HepG2 (cell line): Measurements from ENCODE around the gene FBXO28. TPM values are rescaled to one million over a fixed set of nuclear protein-coding genes. Genes with fewer than 3 reads are reported as not detected.

Source experiments
- KLF11 ChIP-seq: IDR thresholded peaks from 2 replicates; pipeline ENCODE4 v1.6.1; 2016; ENCODE audit warnings: missing compliant biosample characterization
- MXD3 ChIP-seq: IDR thresholded peaks from 2 replicates; pipeline ENCODE4 v1.6.1; 2016; ENCODE audit warnings: mild to moderate bottlenecking, missing biosample characterization, missing genetic modification reagents
- TAF1 ChIP-seq: sonication (generic); formaldehyde crosslinking; IDR thresholded peaks from 2 replicates; pipeline ENCODE4 v1.4.0; 2020; ENCODE audit warnings: missing genetic modification reagents
- TIGD3 ChIP-seq: sonication (generic); formaldehyde crosslinking; IDR thresholded peaks from 2 replicates; pipeline ENCODE4 v1.5.1; 2020; ENCODE audit warnings: mild to moderate bottlenecking, missing genetic modification reagents, borderline replicate concordance
- ZBTB40 ChIP-seq, 2 experiments: fragments of 450-650 bp in 1 of 2; sonication (generic) in 1 of 2; formaldehyde crosslinking in 1 of 2; IDR thresholded peaks; 2 replicates each; pipeline versions ENCODE4 v1.6.1 to v1.8.0; 2016 to 2022; ENCODE audit warnings: antibody characterized with exemption in 1 of 2, mild to moderate bottlenecking in 1 of 2, missing genetic modification reagents in 1 of 2
- polyA plus RNA-seq, 8 experiments: library from polyadenylated mRNA; depleted of rRNA in 3 of 8; stranded (reverse) in 7 of 8; unstranded in 1 of 8; fragments of >200 nt; fragmentation: Illumina TruSeq in 4 of 8; extraction: Trizol in 4 of 8; gene quantifications; 2 replicates each; pipeline versions ENCODE4 v1.2.1 to v1.2.3, GENCODE V29; 2011 to 2016; ENCODE audit warnings: low read depth in 4 of 8, missing spikeins in 1 of 8, mixed read lengths in 1 of 8; ENCODE audit not compliant: insufficient read depth in 1 of 8
- total RNA-seq, 5 experiments: library from RNA; depleted of rRNA; stranded (reverse); fragments of >200 nt; fragmentation: Illumina TruSeq; extraction: Trizol; gene quantifications; 2 replicates each; pipeline ENCODE4 v1.2.3, GENCODE V29; 2016; ENCODE audit warnings: low read depth in 1 of 5

Gene FBXO28
- total and polyA plus RNA-seq, 2 of the 13 experiments (the other 11 are each of a cell fraction or from before 2014, with no cell fraction given): 8.5 to 29.1 TPM

- no peak for TF ChIP-seq ZBTB40 (IDR thresholded peaks at IDR 0.05)
- TF ChIP-seq ZBTB40 (CRISPR knock-in tag; IDR thresholded peaks at IDR 0.05): no peak
- TF ChIP-seq TAF1 (CRISPR knock-in tag): no peak
- no peak for TF ChIP-seq TIGD3 (CRISPR knock-in tag)
- TF ChIP-seq MXD3 (CRISPR knock-in tag): no peak
- no peak for TF ChIP-seq KLF11 (CRISPR knock-in tag)
These were observed 43.4 kb downstream of the FBXO28 start (continued) for GRCh38 chr1:224157316-224157715.
